H1 (cell line): Measurements from ENCODE around the gene PCDH11Y. TPM values are rescaled to one million over a fixed set of nuclear protein-coding genes. Genes with fewer than 3 reads are reported as not detected.
"Not testable (repeated sequence)": the region's sequence is repeated elsewhere in the genome, so short reads cannot be mapped to it uniquely, and the experiment has no call there.

ENCODE experiments used
- CTCF ChIA-PET: fragments of 300-600 bp; sonication (Branson Sonifier 250); formaldehyde crosslinking; loops from one replicate; lab custom pipeline; 2021; ENCODE audit not compliant: partially characterized antibody; lab: Charles Lee
- POLR2A ChIA-PET: fragments of 300-600 bp; sonication (Branson Sonifier 250); formaldehyde crosslinking; loops from one replicate; lab custom pipeline; 2021; ENCODE audit warnings: inconsistent platforms; ENCODE audit not compliant: partially characterized antibody; lab: Charles Lee
- DNase-seq, 2 experiments: peaks; one replicate each; pipeline versions ENCODE4 v3.0.0 to v3.0.0-alpha.2; 2010 to 2022; ENCODE audit warnings: low spot score in 2 of 2, low read depth in 1 of 2, mixed read lengths in 1 of 2
- FAIRE-seq: peaks from 2 replicates; lab custom pipeline; 2011; peaks lifted over from hg19 to GRCh38; lab: Jason Lieb, UNC
- H2AFZ ChIP-seq: 2 replicates; pipeline ENCODE4 v1.8.1; 2012; ENCODE audit warnings: low read length, inconsistent platforms
- H2AK5ac ChIP-seq: 2 replicates; pipeline ENCODE4 v1.6.1; 2013; ENCODE audit warnings: low read depth, low read length
- H2BK120ac ChIP-seq: replicated peaks from 2 replicates; pipeline ENCODE3; 2013; ENCODE audit warnings: low read depth, low read length, inconsistent platforms
- H2BK12ac ChIP-seq: 2 replicates; pipeline ENCODE4 v1.6.1; 2013; ENCODE audit warnings: low read depth, low read length
- H2BK15ac ChIP-seq: 2 replicates; pipeline ENCODE4 v1.6.1; 2013; ENCODE audit warnings: low read length
- H2BK20ac ChIP-seq: 2 replicates; pipeline ENCODE4 v1.6.1; 2013; ENCODE audit warnings: low read length
- H2BK5ac ChIP-seq: 2 replicates; pipeline ENCODE4 v1.6.1; 2013; ENCODE audit warnings: low read depth, low read length
- H3K14ac ChIP-seq: 2 replicates; pipeline ENCODE4 v1.6.1; 2013; ENCODE audit warnings: inconsistent platforms; ENCODE audit not compliant: insufficient read length
- H3K18ac ChIP-seq: 2 replicates; pipeline ENCODE4 v1.6.1; 2013; ENCODE audit warnings: low read length; ENCODE audit errors: extremely low read depth
- H3K23ac ChIP-seq: 2 replicates; pipeline ENCODE4 v1.6.1; 2013; ENCODE audit warnings: inconsistent platforms; ENCODE audit not compliant: insufficient read length
- H3K23me2 ChIP-seq: 2 replicates; pipeline ENCODE4 v1.6.1; 2013; ENCODE audit warnings: low read depth, low read length
- H3K27ac ChIP-seq: 2 replicates; pipeline ENCODE4 v1.6.1; 2011; ENCODE audit warnings: low read depth, low read length, inconsistent platforms
- H3K27me3 ChIP-seq, 4 experiments: replicated peaks in 1 of 4; 1 replicate in 1 of 4; 2 replicates in 3 of 4; pipeline versions ENCODE4 v1.6.1 to v1.8.1; 2011 to 2013; ENCODE audit warnings: low read length in 3 of 4, mild to moderate bottlenecking in 3 of 4, inconsistent platforms in 2 of 4, mixed read lengths in 2 of 4, moderate library complexity in 1 of 4; ENCODE audit not compliant: control insufficient read depth in 3 of 4, insufficient read depth in 3 of 4; ENCODE audit errors: extremely low read depth in 1 of 4
- H3K36me3 ChIP-seq, 4 experiments: 2 replicates each; pipeline versions ENCODE4 v1.6.1 to v1.8.1; 2011 to 2013; ENCODE audit warnings: mild to moderate bottlenecking in 4 of 4, low read length in 3 of 4, moderate library complexity in 2 of 4, control low read depth in 1 of 4, inconsistent platforms in 1 of 4; ENCODE audit not compliant: insufficient read depth in 4 of 4, control insufficient read depth in 2 of 4
- H3K4ac ChIP-seq: replicated peaks from 2 replicates; pipeline ENCODE3; 2013; ENCODE audit warnings: low read length, low read depth, mixed read lengths, inconsistent platforms; ENCODE audit not compliant: insufficient read length
- H3K4me1 ChIP-seq, 4 experiments: replicated peaks in 1 of 4; 1 replicate in 1 of 4; 2 replicates in 3 of 4; pipeline versions ENCODE4 v1.6.1 to v1.8.1; 2011 to 2013; ENCODE audit warnings: low read length in 3 of 4, inconsistent platforms in 2 of 4, mixed read lengths in 1 of 4; ENCODE audit not compliant: insufficient read depth in 4 of 4, control insufficient read depth in 3 of 4
- H3K4me2 ChIP-seq, 2 experiments: 2 replicates each; pipeline versions ENCODE4 v1.6.1 to v1.8.1; 2011 to 2013; ENCODE audit warnings: low read depth in 2 of 2, low read length in 2 of 2, control low read depth in 1 of 2, inconsistent platforms in 1 of 2, mild to moderate bottlenecking in 1 of 2; ENCODE audit not compliant: insufficient read depth in 1 of 2
- H3K4me3 ChIP-seq, 4 experiments: fragments of 200-600, 300-600 bp in 1 of 4; sonication (generic), shearing (Covaris generic), sonication (Bioruptor Twin) in 1 of 4; 2 replicates each; pipeline versions ENCODE4 v1.5.1 to v1.8.1; 2011 to 2016; ENCODE audit warnings: low read length in 4 of 4, low read depth in 3 of 4, control low read depth in 2 of 4, inconsistent platforms in 2 of 4, mild to moderate bottlenecking in 2 of 4, mixed read lengths in 1 of 4, moderate library complexity in 1 of 4; ENCODE audit not compliant: insufficient read depth in 2 of 4; ENCODE audit errors: extremely low read depth in 1 of 4
- H3K56ac ChIP-seq: replicated peaks from 2 replicates; pipeline ENCODE3; 2013; ENCODE audit warnings: low read depth, mild to moderate bottlenecking, mixed read lengths, low read length, inconsistent platforms; ENCODE audit not compliant: insufficient read length
- H3K79me1 ChIP-seq: 2 replicates; pipeline ENCODE4 v1.6.1; 2013; ENCODE audit warnings: low read depth, low read length, control low read depth
- H3K79me2 ChIP-seq, 2 experiments: 2 replicates each; pipeline versions ENCODE4 v1.6.1 to v1.8.1; 2012 to 2013; ENCODE audit warnings: low read length in 2 of 2, mild to moderate bottlenecking in 2 of 2, inconsistent platforms in 1 of 2; ENCODE audit not compliant: insufficient read depth in 2 of 2, control insufficient read depth in 1 of 2
- H3K9ac ChIP-seq, 4 experiments: replicated peaks in 1 of 4; 1 replicate in 1 of 4; 2 replicates in 3 of 4; pipeline versions ENCODE4 v1.6.1 to v1.8.1; 2011 to 2013; ENCODE audit warnings: low read depth in 3 of 4, low read length in 3 of 4, control low read depth in 2 of 4, mild to moderate bottlenecking in 2 of 4, moderate library complexity in 2 of 4, inconsistent platforms in 1 of 4; ENCODE audit errors: extremely low read depth in 1 of 4
- H3K9me3 ChIP-seq, 2 experiments: 2 replicates each; pipeline versions ENCODE4 v1.6.1 to v1.8.1; 2012 to 2013; ENCODE audit warnings: mild to moderate bottlenecking in 2 of 2, moderate library complexity in 2 of 2, control low read depth in 1 of 2, inconsistent platforms in 1 of 2, low read depth in 1 of 2, low read length in 1 of 2, mixed read lengths in 1 of 2; ENCODE audit not compliant: insufficient read depth in 2 of 2
- H4K20me1 ChIP-seq, 2 experiments: replicated peaks in 1 of 2; 2 replicates each; pipeline versions ENCODE3 to v1.8.1; 2011 to 2013; ENCODE audit warnings: inconsistent platforms in 2 of 2, low read length in 2 of 2, mild to moderate bottlenecking in 1 of 2; ENCODE audit not compliant: insufficient read depth in 2 of 2, control insufficient read depth in 1 of 2
- H4K5ac ChIP-seq: 2 replicates; pipeline ENCODE4 v1.6.1; 2013; ENCODE audit warnings: low read length, low read depth, mixed read lengths, inconsistent platforms; ENCODE audit not compliant: insufficient read length
- H4K8ac ChIP-seq: 2 replicates; pipeline ENCODE4 v1.8.0; 2013; ENCODE audit warnings: mild to moderate bottlenecking, moderate library complexity, low read length, inconsistent platforms; ENCODE audit not compliant: insufficient read depth; ENCODE audit errors: extremely low read depth
- H4K91ac ChIP-seq: replicated peaks from 2 replicates; pipeline ENCODE3; 2013; ENCODE audit warnings: low read length, mixed read lengths, inconsistent platforms; ENCODE audit not compliant: insufficient read length
- RAD21 ChIP-seq, 2 experiments: IDR thresholded peaks in 1 of 2; conservative IDR thresholded peaks in 1 of 2; 2 replicates each; pipeline ENCODE4 v1.6.1; 2011; ENCODE audit warnings: low read depth in 2 of 2, low read length in 2 of 2, improper control_type of control experiment in 1 of 2, inconsistent platforms in 1 of 2, mild to moderate bottlenecking in 1 of 2, moderate library complexity in 1 of 2
- WGBS, 2 experiments: shearing (Covaris generic) in 1 of 2; methylation state at CpG; one replicate each; pipeline versions ENCODE4 v1.1.6 to v1.1.7; 2013 to 2015; ENCODE audit warnings: low lambda C conversion rate in 2 of 2, mixed read lengths in 2 of 2, inconsistent platforms in 1 of 2, low coverage in 1 of 2, missing lambda C conversion rate in 1 of 2; ENCODE audit not compliant: insufficient replicate concordance in 2 of 2, insufficient coverage in 1 of 2, insufficient read length in 1 of 2; ENCODE audit errors: extremely low coverage in 1 of 2, missing lambda C conversion rate in 1 of 2; 5-methylcytosine and 5-hydroxymethylcytosine counted together
- polyA plus RNA-seq, 7 experiments: library from polyadenylated mRNA; depleted of rRNA in 3 of 7; stranded (reverse) in 5 of 7; unstranded in 2 of 7; fragments of >200 nt in 5 of 7; fragments of 200-250 nt in 2 of 7; gene quantifications; 1 replicate in 5 of 7; 2 replicates in 1 of 7; 4 replicates in 1 of 7; pipeline versions ENCODE4 v1.2.1 to v1.2.3, GENCODE V29; 2011 to 2013; ENCODE audit warnings: missing spikeins in 2 of 7, mixed read lengths in 2 of 7
- total RNA-seq: library from RNA; stranded (reverse); fragmentation: NEBNext Ultra II Directional; extraction: Animal tissue kit (Norgen Biotek cat#: 25700); gene quantifications from 2 replicates; pipeline ENCODE4 v1.2.1, GENCODE V29; 2021
- TF ChIP-seq, protein P1 (sequence below), 3 experiments: IDR thresholded peaks; 1 replicate in 2 of 3; 2 replicates in 1 of 3; pipeline versions ENCODE4 v1.5.1 to v1.6.1; 2011; ENCODE audit warnings: low read length in 3 of 3, mild to moderate bottlenecking in 3 of 3, inconsistent platforms in 2 of 3, low read depth in 1 of 3, moderate library complexity in 1 of 3; ENCODE audit not compliant: insufficient read depth in 1 of 3; ENCODE audit errors: control extremely low read depth in 1 of 3

PCDH11Y gene
- total and polyA plus RNA-seq, 2 of the 8 experiments (the other 6 are each of a cell fraction or from before 2014, with no cell fraction given) = 0.86 to 9.3 TPM

GRCh38 chrY:5083017-5083416 is 82.9 kb downstream of the PCDH11Y start:
- H2BK20ac ChIP-seq, H4K5ac ChIP-seq, H3K14ac ChIP-seq, H3K27me3 ChIP-seq, H3K79me2 ChIP-seq, H2BK12ac ChIP-seq, H4K20me1 ChIP-seq, H3K18ac ChIP-seq, H3K4me3 ChIP-seq, H2BK5ac ChIP-seq, H4K8ac ChIP-seq, H2AFZ ChIP-seq, H3K4me2 ChIP-seq, H2AK5ac ChIP-seq, H3K56ac ChIP-seq, H3K36me3 ChIP-seq, H2BK15ac ChIP-seq, H3K4ac ChIP-seq, H3K23ac ChIP-seq, H3K4me1 ChIP-seq, H3K9ac ChIP-seq, H3K23me2 ChIP-seq, POLR2A ChIA-PET, H3K79me1 ChIP-seq, CTCF ChIA-PET, H3K27ac ChIP-seq, H2BK120ac ChIP-seq, H4K91ac ChIP-seq, H3K9me3 ChIP-seq, FAIRE-seq: not testable (repeated sequence)
- DNase-seq = peak in 1 of 2 experiments; percentile 38
- WGBS, 2 experiments = 88% methylated on average over 1 of the region's 3 CpGs; no CpG with 5 or more reads in 1 of the 2 experiments
- TF ChIP-seq, protein P1, sequence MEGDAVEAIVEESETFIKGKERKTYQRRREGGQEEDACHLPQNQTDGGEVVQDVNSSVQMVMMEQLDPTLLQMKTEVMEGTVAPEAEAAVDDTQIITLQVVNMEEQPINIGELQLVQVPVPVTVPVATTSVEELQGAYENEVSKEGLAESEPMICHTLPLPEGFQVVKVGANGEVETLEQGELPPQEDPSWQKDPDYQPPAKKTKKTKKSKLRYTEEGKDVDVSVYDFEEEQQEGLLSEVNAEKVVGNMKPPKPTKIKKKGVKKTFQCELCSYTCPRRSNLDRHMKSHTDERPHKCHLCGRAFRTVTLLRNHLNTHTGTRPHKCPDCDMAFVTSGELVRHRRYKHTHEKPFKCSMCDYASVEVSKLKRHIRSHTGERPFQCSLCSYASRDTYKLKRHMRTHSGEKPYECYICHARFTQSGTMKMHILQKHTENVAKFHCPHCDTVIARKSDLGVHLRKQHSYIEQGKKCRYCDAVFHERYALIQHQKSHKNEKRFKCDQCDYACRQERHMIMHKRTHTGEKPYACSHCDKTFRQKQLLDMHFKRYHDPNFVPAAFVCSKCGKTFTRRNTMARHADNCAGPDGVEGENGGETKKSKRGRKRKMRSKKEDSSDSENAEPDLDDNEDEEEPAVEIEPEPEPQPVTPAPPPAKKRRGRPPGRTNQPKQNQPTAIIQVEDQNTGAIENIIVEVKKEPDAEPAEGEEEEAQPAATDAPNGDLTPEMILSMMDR (IDR thresholded peaks at IDR 0.05; ENCODE audit: control extremely low read depth in 1 of 3, insufficient read depth in 1 of 3, low read depth in 1 of 3, low read length in 3 of 3) = peak in 2 of 3 experiments; percentile 11 to 30; a peak in 2 of 4 replicates
- peak; percentile 33 to 40 for TF ChIP-seq RAD21 (IDR thresholded peaks at IDR 0.05 in 1 of 2, conservative IDR thresholded peaks at IDR 0.05 in 1 of 2; ENCODE audit: low read depth in 2 of 2, low read length in 2 of 2)
